Body of pancreas (tissue), 4 donors: ENCODE measurements around the gene THSD4. TPM values are rescaled to one million over a fixed set of nuclear protein-coding genes. Genes with fewer than 3 reads are reported as not detected.

Experiments
- ATAC-seq: fragments of 150-250 bp; one replicate; pipeline ENCODE4 v1.9.1; 2016
- DNase-seq, 4 donors: peaks; one replicate each; pipeline ENCODE4 v3.0.0-alpha.2; 2019
- H3K27ac ChIP-seq, 4 donors: fragments of 200-600 bp; sonication (generic); 1 replicate in 3 of 4; 2 replicates in 1 of 4; pipeline versions ENCODE4 v1.5.1 to v1.6.1; 2016 to 2019; ENCODE audit warnings: mild to moderate bottlenecking in 1 of 4, mixed read lengths in 1 of 4, moderate library complexity in 1 of 4
- H3K27me3 ChIP-seq, 2 donors: fragments of 200-600 bp; sonication (generic); one replicate each; pipeline ENCODE4 v1.6.0; 2016; ENCODE audit warnings: mild to moderate bottlenecking in 1 of 2
- H3K36me3 ChIP-seq, 2 donors: fragments of 200-600 bp; sonication (generic); replicated peaks in 1 of 2; 2 replicates each; pipeline ENCODE4 v1.5.1; 2016; ENCODE audit warnings: low read depth in 2 of 2; ENCODE audit not compliant: insufficient read depth in 1 of 2
- H3K4me1 ChIP-seq: fragments of 200-600 bp; sonication (generic); one replicate; pipeline ENCODE4 v1.6.0; 2016
- H3K4me3 ChIP-seq, 2 donors: fragments of 200-600 bp; sonication (generic); 1 replicate in 1 of 2; 2 replicates in 1 of 2; pipeline ENCODE4 v1.5.1; 2016 to 2019
- H3K9me3 ChIP-seq, 3 donors: fragments of 200-600 bp; sonication (generic); 1 replicate in 2 of 3; 2 replicates in 1 of 3; pipeline ENCODE4 v1.5.1; 2016
- POLR2A ChIP-seq, 3 donors: fragments of 450-650 bp; IDR thresholded peaks; one replicate each; pipeline ENCODE4 v1.6.1; 2016; ENCODE audit warnings: antibody characterized with exemption in 3 of 3, mild to moderate bottlenecking in 2 of 3
- WGBS, 2 donors: methylation state at CpG; one replicate each; pipeline ENCODE4 v1.1.5; 2017; 5-methylcytosine and 5-hydroxymethylcytosine counted together
- intact Hi-C: fragments of 100-400 bp; cut with DNase I; formaldehyde crosslinking; loops from one replicate; pipeline ENCODE4 v1.15.1; 2023
- total RNA-seq, 2 donors: library from RNA; depleted of rRNA; stranded (reverse); fragments of >200 nt; gene quantifications; one replicate each; pipeline ENCODE4 v1.1.0, GENCODE V29; 2016
- TF ChIP-seq, protein P1 (sequence below), 7 experiments: fragments of 450-650 bp in 4 of 7; fragments of 200-600 bp in 3 of 7; sonication (generic) in 3 of 7; IDR thresholded peaks; one replicate each; pipeline ENCODE4 v1.5.1; 2016 to 2019; ENCODE audit warnings: antibody characterized with exemption in 7 of 7

Gene THSD4
- total RNA-seq, 2 donors from 2014 or later = 12.9 to 16.1 TPM

DNA sequence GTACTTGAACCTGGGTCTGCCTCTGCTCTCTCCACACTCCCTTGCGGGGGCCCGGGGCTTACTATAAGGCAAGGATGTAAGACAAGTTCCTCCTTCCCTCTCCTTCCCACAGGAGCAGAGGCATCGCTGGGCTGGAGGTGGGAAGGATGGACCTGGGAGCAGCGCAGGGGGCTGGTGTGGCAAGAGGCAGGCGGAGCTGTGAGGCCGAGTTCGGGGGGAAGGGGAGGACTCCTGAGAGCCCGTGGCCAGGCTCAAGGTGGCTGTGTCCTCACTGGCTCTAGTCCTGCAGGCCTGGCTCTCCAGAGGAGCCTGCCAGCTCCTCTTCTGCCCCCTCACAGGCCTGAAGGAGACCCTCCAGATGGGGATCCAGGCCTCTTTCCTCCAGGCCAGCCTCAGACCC, 694.1 kb downstream of the THSD4 start:
- Histone ChIP-seq H3K27me3 (no peaks in the 10 kb centered on the region), H3K36me3 (no peaks in the 10 kb centered on the region), H3K27ac (no peak overlapping the region), H3K4me1 (peaks cover 9% of the 10 kb centered on the region), H3K4me3 (no peak overlapping the region), H3K9me3 (no peaks in the 10 kb centered on the region)
- TF ChIP-seq POLR2A (IDR thresholded peaks at IDR 0.05) = no peak
- TF ChIP-seq, protein P1, sequence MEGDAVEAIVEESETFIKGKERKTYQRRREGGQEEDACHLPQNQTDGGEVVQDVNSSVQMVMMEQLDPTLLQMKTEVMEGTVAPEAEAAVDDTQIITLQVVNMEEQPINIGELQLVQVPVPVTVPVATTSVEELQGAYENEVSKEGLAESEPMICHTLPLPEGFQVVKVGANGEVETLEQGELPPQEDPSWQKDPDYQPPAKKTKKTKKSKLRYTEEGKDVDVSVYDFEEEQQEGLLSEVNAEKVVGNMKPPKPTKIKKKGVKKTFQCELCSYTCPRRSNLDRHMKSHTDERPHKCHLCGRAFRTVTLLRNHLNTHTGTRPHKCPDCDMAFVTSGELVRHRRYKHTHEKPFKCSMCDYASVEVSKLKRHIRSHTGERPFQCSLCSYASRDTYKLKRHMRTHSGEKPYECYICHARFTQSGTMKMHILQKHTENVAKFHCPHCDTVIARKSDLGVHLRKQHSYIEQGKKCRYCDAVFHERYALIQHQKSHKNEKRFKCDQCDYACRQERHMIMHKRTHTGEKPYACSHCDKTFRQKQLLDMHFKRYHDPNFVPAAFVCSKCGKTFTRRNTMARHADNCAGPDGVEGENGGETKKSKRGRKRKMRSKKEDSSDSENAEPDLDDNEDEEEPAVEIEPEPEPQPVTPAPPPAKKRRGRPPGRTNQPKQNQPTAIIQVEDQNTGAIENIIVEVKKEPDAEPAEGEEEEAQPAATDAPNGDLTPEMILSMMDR (IDR thresholded peaks at IDR 0.05) = no peak
- 67 to 90% methylated on average over 8 of the region's 8 CpGs for WGBS, 2 donors
- intact Hi-C loops = loop anchor here (10.0 kb wide), 1 partner anchor 345 kb away; no protein-coding TSS in a partner anchor
- ATAC-seq (no peak), DNase-seq (no peak)

DNA sequence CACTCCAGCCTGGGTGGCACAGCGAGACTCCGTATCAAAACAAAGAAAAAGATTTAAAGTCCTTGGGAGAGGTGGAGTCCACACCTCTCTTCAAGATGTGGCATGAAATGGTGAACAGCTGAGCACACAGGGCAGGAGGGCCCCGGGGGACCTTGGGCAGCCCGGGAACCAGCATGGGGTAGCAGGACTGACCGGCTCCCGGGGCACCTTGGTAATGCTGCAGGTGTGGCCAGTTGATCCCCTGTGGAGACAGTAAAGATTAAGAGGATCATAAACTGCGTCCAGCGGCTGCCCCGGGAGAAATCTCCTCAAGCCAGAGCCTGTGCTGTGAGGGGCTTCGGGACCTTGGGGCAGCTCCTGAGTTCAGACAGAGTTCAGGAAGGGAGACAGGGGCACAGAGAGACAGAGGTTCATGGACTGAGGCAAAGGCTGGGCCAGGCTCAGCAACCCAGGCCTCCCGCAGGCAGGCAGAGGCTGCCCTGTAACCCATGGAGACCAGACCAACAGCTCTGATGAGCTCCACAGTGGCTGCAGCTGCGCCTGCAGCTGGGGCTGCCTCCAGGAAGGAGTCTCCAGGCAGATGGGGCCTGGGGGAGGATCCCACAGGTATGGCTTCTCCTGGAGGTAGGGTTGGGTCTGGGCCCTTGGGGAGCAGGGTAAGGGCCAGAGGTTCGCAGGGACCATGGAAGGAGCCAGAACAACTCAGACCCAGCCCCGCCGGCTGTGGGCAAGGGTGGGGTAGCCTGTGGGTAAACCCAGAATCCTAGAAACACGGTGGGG, 695.2 kb downstream of the THSD4 start, which contains the start of gene NR2E3:
Gene NR2E3, plus strand, starts transcription at position 299 of the 780 bp plus-strand sequence. Its CDS starts 190 bp downstream, at position 489.
- intact Hi-C loops = no loop called here

DNA sequence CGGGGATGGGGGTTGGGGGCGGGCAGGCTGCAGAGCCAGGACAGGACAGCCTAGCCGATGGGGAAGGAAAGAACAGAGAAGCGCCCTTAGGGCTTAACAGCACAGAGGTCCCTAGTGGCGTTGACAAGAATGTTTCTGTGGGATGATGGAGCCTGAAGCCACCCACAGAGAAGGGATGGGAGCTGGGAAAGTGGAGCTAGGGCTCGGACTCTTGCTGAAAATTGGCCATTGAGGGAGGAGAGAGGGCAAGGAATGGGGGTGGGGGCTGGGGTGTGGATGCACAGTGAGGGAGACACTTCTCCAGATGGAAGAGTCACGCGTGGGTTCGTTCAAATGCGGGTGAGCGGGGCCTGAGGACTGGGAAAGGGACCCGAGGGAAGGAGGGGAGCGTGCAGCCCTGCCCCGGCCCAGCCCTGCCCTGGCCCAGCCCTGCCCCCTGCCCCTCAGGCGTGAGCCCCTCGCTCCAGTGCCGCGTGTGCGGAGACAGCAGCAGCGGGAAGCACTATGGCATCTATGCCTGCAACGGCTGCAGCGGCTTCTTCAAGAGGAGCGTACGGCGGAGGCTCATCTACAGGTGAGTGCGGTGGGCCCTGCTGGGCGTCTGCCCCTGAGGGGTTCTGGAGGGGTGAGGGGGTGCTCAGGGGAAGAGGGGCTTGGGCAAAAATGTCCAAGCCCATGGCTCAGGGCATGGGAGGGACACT, 695.9 kb downstream of the THSD4 start:
- no peaks in the 10 kb centered on the region for H3K36me3 ChIP-seq
- DNase-seq (no peak), ATAC-seq (no peak)
- H3K27me3 ChIP-seq = no peaks in the 10 kb centered on the region
- H3K27ac ChIP-seq = no peak overlapping the region
- no peaks in the 10 kb centered on the region for H3K9me3 ChIP-seq
- TF ChIP-seq, protein P1 (IDR thresholded peaks at IDR 0.05) = no peak
- TF ChIP-seq POLR2A (IDR thresholded peaks at IDR 0.05) = no peak
- H3K4me1 ChIP-seq = peaks cover 3% of the 10 kb centered on the region
- intact Hi-C loops = no loop called here
- H3K4me3 ChIP-seq = no peak overlapping the region
- 76 to 77% methylated on average over 22 to 27 of the region's 27 CpGs for WGBS, 2 donors

More for the DNA sequence above, 695.2 kb downstream of the THSD4 start, which contains the start of gene NR2E3:
- ATAC-seq (no peak), DNase-seq (no peak)
- Histone ChIP-seq H3K4me3 (no peak within 1 kb of the TSS), H3K27ac (no peak within 1 kb of the TSS), H3K4me1 (peaks cover 4% of the 10 kb centered on the region), H3K36me3 (no peaks in the 10 kb centered on the region), H3K27me3 (no peaks in the 10 kb centered on the region), H3K9me3 (no peaks in the 10 kb centered on the region)
- WGBS, 2 donors = 39 to 46% methylated on average over 11 to 14 of the region's 16 CpGs
- TF ChIP-seq, protein P1 (IDR thresholded peaks at IDR 0.05) = no peak
- TF ChIP-seq POLR2A (IDR thresholded peaks at IDR 0.05) = no peak

DNA sequence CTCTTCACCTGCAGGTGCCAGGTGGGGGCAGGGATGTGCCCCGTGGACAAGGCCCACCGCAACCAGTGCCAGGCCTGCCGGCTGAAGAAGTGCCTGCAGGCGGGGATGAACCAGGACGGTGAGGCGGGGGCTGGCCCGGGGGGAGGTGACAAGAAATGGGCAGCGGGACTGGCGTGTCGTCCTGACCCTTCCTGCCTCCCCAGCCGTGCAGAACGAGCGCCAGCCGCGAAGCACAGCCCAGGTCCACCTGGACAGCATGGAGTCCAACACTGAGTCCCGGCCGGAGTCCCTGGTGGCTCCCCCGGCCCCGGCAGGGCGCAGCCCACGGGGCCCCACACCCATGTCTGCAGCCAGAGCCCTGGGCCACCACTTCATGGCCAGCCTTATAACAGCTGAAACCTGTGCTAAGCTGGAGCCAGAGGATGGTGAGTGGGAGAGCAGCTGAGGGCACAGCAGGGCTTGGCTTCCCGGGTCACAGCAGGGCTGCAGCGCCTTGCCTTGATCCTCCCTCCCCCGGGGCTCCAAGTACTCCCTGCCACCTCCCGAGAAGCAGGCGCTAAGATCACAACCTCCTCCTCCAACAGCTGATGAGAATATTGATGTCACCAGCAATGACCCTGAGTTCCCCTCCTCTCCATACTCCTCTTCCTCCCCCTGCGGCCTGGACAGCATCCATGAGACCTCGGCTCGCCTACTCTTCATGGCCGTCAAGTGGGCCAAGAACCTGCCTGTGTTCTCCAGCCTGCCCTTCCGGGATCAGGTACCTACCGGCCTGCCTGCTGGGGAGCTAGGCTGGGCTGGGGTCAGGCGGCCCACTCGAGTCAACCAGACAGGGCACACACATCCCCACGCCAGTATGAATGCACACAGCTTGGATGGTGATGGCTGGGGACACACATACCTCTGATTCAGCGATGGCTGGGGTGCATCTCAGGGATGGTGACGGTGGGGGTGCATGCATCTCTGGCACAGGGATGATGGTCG, 696.8 kb downstream of the THSD4 start:
- DNase-seq (no peak), ATAC-seq (no peak)
- H3K27ac ChIP-seq = no peak overlapping the region
- TF ChIP-seq POLR2A (IDR thresholded peaks at IDR 0.05) = no peak
- TF ChIP-seq, protein P1 (IDR thresholded peaks at IDR 0.05) = no peak
- no peaks in the 10 kb centered on the region for H3K36me3 ChIP-seq
- H3K4me3 ChIP-seq = no peak overlapping the region
- intact Hi-C loops = no loop called here
- 74 to 76% methylated on average over 24 to 34 of the region's 38 CpGs for WGBS, 2 donors
- H3K4me1 ChIP-seq = no peaks in the 10 kb centered on the region
- H3K27me3 ChIP-seq = no peaks in the 10 kb centered on the region
- H3K9me3 ChIP-seq = no peaks in the 10 kb centered on the region
